ENCODE results near the gene XDH. TPM values are rescaled to one million over a fixed set of nuclear protein-coding genes. Genes with fewer than 3 reads are reported as not detected.

The XDH gene
- total RNA-seq: not detected in 2 replicates

GRCh38 chr2:31414601-31415241 lies at the start of gene XDH:
TSS of gene XDH (minus strand) at chr2:31414742. CDS start at chr2:31414666, 76 bp downstream.

Other genes starting within 250 kb of the XDH start
- under 0.01 TPM in 2 replicates for gene CAPN14, start 197.2 kb downstream of the XDH start, total RNA-seq
- gene EHD3, start 180.6 kb downstream of the XDH start, total RNA-seq: 7.9 and 9.4 TPM in 2 replicates
- gene SRD5A2, start 166.2 kb upstream of the XDH start, total RNA-seq: not detected in 2 replicates